ENCODE measurements around the gene BAIAP3.

- TF ChIP-seq CTCF (conservative IDR thresholded peaks at IDR 0.05; ENCODE audit: low read depth in 2 of 2) (no peak), POLR2AphosphoS5 (IDR thresholded peaks at IDR 0.05; ENCODE audit: low read depth) (no peak), REST (IDR thresholded peaks at IDR 0.05; ENCODE audit: unreplicated experiment) (no peak), EZH2 (IDR thresholded peaks at IDR 0.05; ENCODE audit: low read depth, unreplicated experiment) (no peak), CREB1 (CRISPR knock-in tag; IDR thresholded peaks at IDR 0.05; ENCODE audit: low read depth) (no peak)
Measured at GRCh38 chr16:1350691-1351090, 17.2 kb downstream of the BAIAP3 start.

Data from GM23338 (cell line).